Measurements from ENCODE around the gene GALNT2. TPM values are rescaled to one million over a fixed set of nuclear protein-coding genes. Genes with fewer than 3 reads are reported as not detected.

The GALNT2 gene
- total and polyA plus RNA-seq, 2 of the 13 experiments (the other 11 are each of a cell fraction or from before 2014, with no cell fraction given), result 39.3 to 39.6 TPM

- TF ChIP-seq SALL1 (CRISPR knock-in tag; IDR thresholded peaks at IDR 0.05) (peak; percentile 92), NFYB (CRISPR knock-in tag; IDR thresholded peaks at IDR 0.05) (peak; percentile 41; the same call in 1 of the 2 replicates), ZNF570 (CRISPR knock-in tag; IDR thresholded peaks at IDR 0.05; ENCODE audit: borderline replicate concordance) (no peak), ZNF30 (CRISPR knock-in tag; IDR thresholded peaks at IDR 0.05) (no peak), HCFC1 (IDR thresholded peaks at IDR 0.05; ENCODE audit: low read depth, low read length) (no peak), PATZ1 (CRISPR knock-in tag; IDR thresholded peaks at IDR 0.05) (peak; percentile 33; the same call in 1 of the 2 replicates), KLF13 (CRISPR knock-in tag; IDR thresholded peaks at IDR 0.05) (no peak), FOXP4 (CRISPR knock-in tag; IDR thresholded peaks at IDR 0.05) (peak; percentile 49; the same call in 1 of the 2 replicates), FOSL2 (CRISPR knock-in tag; IDR thresholded peaks at IDR 0.05) (peak; percentile 98), MEIS1 (CRISPR knock-in tag; IDR thresholded peaks at IDR 0.05; ENCODE audit: borderline replicate concordance) (peak; percentile 26; the same call in 1 of the 2 replicates), MED13 (CRISPR knock-in tag; IDR thresholded peaks at IDR 0.05) (no peak), ETS1 (CRISPR knock-in tag; IDR thresholded peaks at IDR 0.05) (no peak), MAZ (IDR thresholded peaks at IDR 0.05; ENCODE audit: borderline replicate concordance, low read depth, low read length) (peak; percentile 90), MAZ (CRISPR knock-in tag; IDR thresholded peaks at IDR 0.05; ENCODE audit: low read depth) (no peak), JARID2 (CRISPR knock-in tag; IDR thresholded peaks at IDR 0.05; ENCODE audit: insufficient replicate concordance) (no peak), ZFY (CRISPR knock-in tag; IDR thresholded peaks at IDR 0.05) (no peak), CEBPG (CRISPR knock-in tag; IDR thresholded peaks at IDR 0.05) (0 out of 2 replicates have a peak, but pooled peaks have one; percentile 13), SMAD1 (CRISPR knock-in tag; IDR thresholded peaks at IDR 0.05; ENCODE audit: borderline replicate concordance, low read depth) (no peak), ELF3 (CRISPR knock-in tag; IDR thresholded peaks at IDR 0.05) (peak; percentile 63; the same call in 1 of the 2 replicates), JUND (CRISPR knock-in tag; IDR thresholded peaks at IDR 0.05) (peak; percentile 72; the same call in 1 of the 2 replicates), ZMAT3 (CRISPR knock-in tag; conservative IDR thresholded peaks at IDR 0.05) (no peak), TCF7 (IDR thresholded peaks at IDR 0.05; ENCODE audit: low read depth) (peak; percentile 70)
- TF ChIP-seq, protein P1, sequence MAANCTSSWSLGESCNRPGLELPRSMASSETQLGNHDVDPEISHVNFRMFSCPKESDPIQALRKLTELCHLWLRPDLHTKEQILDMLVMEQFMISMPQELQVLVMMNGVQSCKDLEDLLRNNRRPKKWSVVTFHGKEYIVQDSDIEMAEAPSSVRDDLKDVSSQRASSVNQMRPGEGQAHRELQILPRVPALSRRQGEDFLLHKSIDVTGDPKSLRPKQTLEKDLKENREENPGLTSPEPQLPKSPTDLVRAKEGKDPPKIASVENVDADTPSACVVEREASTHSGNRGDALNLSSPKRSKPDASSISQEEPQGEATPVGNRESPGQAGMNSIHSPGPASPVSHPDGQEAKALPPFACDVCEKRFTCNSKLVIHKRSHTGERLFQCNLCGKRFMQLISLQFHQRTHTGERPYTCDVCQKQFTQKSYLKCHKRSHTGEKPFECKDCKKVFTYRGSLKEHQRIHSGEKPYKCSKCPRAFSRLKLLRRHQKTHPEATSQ (CRISPR knock-in tag; IDR thresholded peaks at IDR 0.05; ENCODE audit: borderline replicate concordance), result no peak
- TF ChIP-seq, protein P2, sequence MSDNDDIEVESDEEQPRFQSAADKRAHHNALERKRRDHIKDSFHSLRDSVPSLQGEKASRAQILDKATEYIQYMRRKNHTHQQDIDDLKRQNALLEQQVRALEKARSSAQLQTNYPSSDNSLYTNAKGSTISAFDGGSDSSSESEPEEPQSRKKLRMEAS (IDR thresholded peaks at IDR 0.05), result peak; percentile 49; the same call in 1 of the 2 replicates
These were observed 119.2 kb downstream of the GALNT2 start (continued) for GRCh38 chr1:230186003-230186863.

Measured in HepG2 (cell line).